Activated CD8-positive, alpha-beta memory T cell treated with anti-CD3 and anti-CD28 coated beads for 36 hours (primary cell): ENCODE measurements around the gene BZW2. TPM values are rescaled to one million over a fixed set of nuclear protein-coding genes. Genes with fewer than 3 reads are reported as not detected.

Experiments
- CTCF ChIA-PET: fragments of 350-600 bp; sonication (Branson Sonifier 250); formaldehyde crosslinking; loops from one replicate; lab custom pipeline; 2021; ENCODE audit warnings: antibody characterized with exemption; lab: Charles Lee
- POLR2A ChIA-PET: fragments of 350-600 bp; sonication (Branson Sonifier 250); formaldehyde crosslinking; loops from one replicate; lab custom pipeline; 2021; ENCODE audit warnings: antibody characterized with exemption; lab: Charles Lee
- total RNA-seq, 2 experiments: library from RNA; stranded (reverse); gene quantifications; one replicate each; pipeline ENCODE4 v1.2.3, GENCODE V29; 2021

Gene BZW2
- total RNA-seq, 2 experiments from 2014 or later = 146 to 147 TPM

DNA sequence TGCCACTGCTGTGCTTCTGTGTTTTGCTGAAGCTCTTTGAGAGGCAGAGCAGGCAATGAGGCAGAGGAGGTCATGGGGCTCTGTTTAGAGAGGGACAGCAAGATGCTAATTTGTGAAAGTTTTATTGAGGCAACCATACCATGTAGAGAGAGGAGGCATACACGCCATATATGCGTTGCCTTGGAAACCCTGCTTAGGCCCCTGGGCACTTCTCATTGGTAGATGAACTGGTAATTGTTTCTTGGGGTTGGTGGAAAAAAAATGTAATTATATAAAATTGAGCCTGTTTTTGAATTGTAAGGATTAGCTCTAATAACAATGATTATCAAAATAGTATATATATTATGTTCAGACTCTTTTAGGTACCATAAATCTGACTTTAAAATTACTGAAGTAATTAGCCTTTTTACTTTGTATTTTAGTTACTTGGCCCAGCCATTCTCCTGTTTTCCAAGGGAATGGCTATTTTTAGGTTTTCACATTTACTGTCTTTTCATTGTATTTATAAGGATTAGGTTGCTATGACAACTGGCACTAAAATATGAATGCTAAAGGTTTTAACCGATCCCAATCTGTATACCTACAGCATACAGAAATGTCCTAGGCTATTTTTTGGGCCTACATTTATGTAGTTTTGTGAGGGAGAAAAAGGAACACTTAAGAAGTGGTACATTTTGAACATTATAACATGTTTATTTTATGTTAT lies 52.4 kb downstream of the BZW2 start:
- ChIA-PET CTCF (no interaction called here), POLR2A (no interaction called here)

GRCh38 chr7:16702441-16702840 lies 56.5 kb downstream of the BZW2 start:
- CTCF ChIA-PET = no interaction called here
- POLR2A ChIA-PET = no interaction called here

- CTCF ChIA-PET = no interaction called here
- POLR2A ChIA-PET = no interaction called here
Observed at GRCh38 chr7:16708511-16708910, 62.5 kb downstream of the BZW2 start.

DNA sequence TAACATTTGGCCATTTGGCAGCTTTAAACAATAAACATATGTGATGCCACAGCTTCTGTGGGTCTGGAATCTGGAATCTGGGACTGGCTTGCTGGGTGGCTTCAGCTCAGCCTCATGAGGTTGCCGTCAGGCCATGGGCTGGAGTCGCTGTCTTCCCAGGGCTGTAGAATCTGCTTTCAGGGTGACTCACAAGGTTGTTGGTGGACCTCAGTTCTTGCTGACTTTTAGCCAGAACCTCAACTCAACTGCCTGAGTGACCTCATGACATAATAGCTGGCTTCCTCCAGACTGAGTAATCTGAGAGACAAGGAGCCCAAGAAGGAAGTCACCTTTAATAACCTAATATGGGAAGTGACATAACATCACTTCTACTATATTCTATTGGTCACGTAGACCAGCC lies 63.0 kb downstream of the BZW2 start:
- ChIA-PET CTCF (no interaction called here), POLR2A (no interaction called here)

- CTCF ChIA-PET = no interaction called here
- POLR2A ChIA-PET = no interaction called here
Observed at GRCh38 chr7:16710651-16711050, 64.7 kb downstream of the BZW2 start.

DNA sequence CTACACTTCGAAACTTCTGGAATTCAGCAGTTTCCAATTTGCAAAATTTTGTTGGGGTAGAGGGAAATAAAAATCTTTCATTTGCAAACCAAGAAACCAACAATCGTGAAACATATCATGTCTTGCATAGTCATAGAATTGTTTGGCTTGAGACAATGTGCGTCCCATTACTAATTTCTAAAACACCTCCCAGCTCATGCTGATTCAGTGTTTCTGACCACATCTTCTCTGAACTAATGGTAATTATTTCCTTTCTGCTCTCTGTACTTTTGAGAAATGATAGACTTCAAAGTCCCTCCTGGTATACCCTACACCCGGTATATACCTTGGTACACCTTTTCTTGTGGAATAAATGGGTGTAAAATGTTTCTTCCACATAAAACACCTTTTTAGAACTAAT lies 65.7 kb downstream of the BZW2 start:
- POLR2A ChIA-PET = no interaction called here
- CTCF ChIA-PET = no interaction called here

DNA sequence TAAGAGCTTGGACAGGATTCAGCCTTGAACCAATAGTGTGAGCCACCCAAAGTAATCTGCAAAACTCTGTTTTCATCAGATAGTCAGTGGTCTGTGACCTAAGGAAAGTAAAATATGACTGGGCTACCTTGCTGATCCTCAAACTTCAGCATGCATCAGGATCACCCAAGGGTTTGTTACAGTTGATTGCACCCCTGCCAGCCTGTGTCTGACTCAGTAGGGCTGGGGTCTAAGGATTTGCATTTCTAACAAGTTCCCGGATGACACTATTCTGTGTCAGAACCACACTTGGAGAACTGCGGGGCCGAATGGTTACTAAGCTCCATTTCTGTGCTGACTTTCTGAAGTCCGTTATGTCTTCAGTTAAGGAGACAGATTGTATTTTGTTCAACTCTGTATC lies 66.9 kb downstream of the BZW2 start:
- ChIA-PET POLR2A (no interaction called here), CTCF (interaction anchor here (0.7 kb wide), 1 partner anchor 17 kb away, joined by 5 read pairs; no protein-coding TSS in a partner anchor)

DNA sequence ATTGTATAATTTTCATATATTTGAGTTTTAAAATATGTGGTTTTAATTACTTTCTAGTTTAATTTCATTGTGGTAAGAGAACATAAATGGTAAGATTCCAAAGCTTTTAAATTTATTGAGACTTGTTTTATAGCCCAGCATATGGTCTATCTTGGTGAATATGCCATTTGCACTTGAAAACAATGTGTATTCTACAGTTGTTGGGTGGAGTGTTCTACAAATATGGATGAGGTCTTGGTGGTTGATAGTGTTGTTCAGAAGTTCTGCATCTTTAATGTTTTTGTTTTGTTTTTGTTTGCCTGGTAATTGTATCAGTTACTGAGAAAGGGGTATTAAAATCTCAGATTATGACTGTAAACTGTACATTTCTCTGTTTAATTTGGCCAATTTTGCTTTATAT lies 69.9 kb downstream of the BZW2 start:
- ChIA-PET CTCF (no interaction called here), POLR2A (no interaction called here)

- POLR2A ChIA-PET = no interaction called here
Observed at GRCh38 chr7:16718111-16718656, 72.2 kb downstream of the BZW2 start.

GRCh38 chr7:16719699-16720098 lies 73.7 kb downstream of the BZW2 start:
- POLR2A ChIA-PET = no interaction called here
- CTCF ChIA-PET = no interaction called here

More at GRCh38 chr7:16718111-16718656, 72.2 kb downstream of the BZW2 start:
- CTCF ChIA-PET = no interaction called here

- ChIA-PET CTCF (no interaction called here), POLR2A (no interaction called here)
Observed at GRCh38 chr7:16721541-16721940, 75.6 kb downstream of the BZW2 start.

GRCh38 chr7:16724344-16724743 lies 78.4 kb downstream of the BZW2 start:
- ChIA-PET CTCF (interaction anchor here (0.7 kb wide), 1 partner anchor 29 kb away, joined by 3 read pairs; no protein-coding TSS in a partner anchor), POLR2A (no interaction called here)

DNA sequence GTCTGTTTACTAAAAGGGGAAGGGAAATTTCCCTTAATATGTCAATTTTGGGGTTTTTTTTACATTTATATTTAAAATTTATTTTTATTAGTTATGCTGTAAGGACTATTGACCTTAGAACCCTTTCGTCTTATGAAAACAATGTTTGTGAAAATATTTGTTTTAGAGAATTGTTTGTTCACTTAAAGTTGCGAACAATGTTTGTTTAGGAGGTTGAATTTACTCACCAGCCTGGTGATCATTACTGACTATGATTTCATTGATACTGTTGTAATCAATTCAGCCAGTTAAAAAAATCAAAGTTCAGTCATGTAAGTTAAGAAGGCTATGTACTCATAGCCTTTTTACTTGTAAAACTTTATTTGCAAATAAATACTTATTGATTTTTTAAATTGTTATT lies 80.2 kb downstream of the BZW2 start:
- POLR2A ChIA-PET = no interaction called here
- CTCF ChIA-PET = no interaction called here

GRCh38 chr7:16727736-16728135 lies 81.8 kb downstream of the BZW2 start:
- CTCF ChIA-PET = no interaction called here

GRCh38 chr7:16728811-16729210 lies 82.8 kb downstream of the BZW2 start:
- ChIA-PET POLR2A (no interaction called here), CTCF (no interaction called here)

More at GRCh38 chr7:16727736-16728135, 81.8 kb downstream of the BZW2 start:
- POLR2A ChIA-PET = no interaction called here

GRCh38 chr7:16729541-16729940 lies 83.6 kb downstream of the BZW2 start:
- POLR2A ChIA-PET = interaction anchor here (0.6 kb wide), 1 partner anchor 20 kb away, joined by 6 read pairs; no protein-coding TSS in a partner anchor
- CTCF ChIA-PET = no interaction called here

GRCh38 chr7:16730937-16731336 lies 85.0 kb downstream of the BZW2 start:
- ChIA-PET POLR2A (no interaction called here), CTCF (no interaction called here)

GRCh38 chr7:16732828-16733227 lies 86.8 kb downstream of the BZW2 start:
- ChIA-PET CTCF (no interaction called here), POLR2A (no interaction called here)

- ChIA-PET CTCF (no interaction called here), POLR2A (interaction anchor here (0.6 kb wide), 1 partner anchor 16 kb away, joined by 3 read pairs; no protein-coding TSS in a partner anchor)
Observed at GRCh38 chr7:16734148-16734726, 88.3 kb downstream of the BZW2 start.

- CTCF ChIA-PET = no interaction called here
Observed at GRCh38 chr7:16735020-16735419, 89.0 kb downstream of the BZW2 start.

More at GRCh38 chr7:16735020-16735419, 89.0 kb downstream of the BZW2 start:
- POLR2A ChIA-PET = no interaction called here
